HK-2 (cell line): ENCODE data around the gene SPIRE1.
"Not testable (repeated sequence)": the region's sequence is repeated elsewhere in the genome, so short reads cannot be mapped to it uniquely, and the experiment has no call there.

Source experiments
- DNase-seq: peaks from one replicate; pipeline ENCODE4 v3.0.0-alpha.2; 2018; ENCODE audit not compliant: unreplicated experiment

Gene SPIRE1

DNA sequence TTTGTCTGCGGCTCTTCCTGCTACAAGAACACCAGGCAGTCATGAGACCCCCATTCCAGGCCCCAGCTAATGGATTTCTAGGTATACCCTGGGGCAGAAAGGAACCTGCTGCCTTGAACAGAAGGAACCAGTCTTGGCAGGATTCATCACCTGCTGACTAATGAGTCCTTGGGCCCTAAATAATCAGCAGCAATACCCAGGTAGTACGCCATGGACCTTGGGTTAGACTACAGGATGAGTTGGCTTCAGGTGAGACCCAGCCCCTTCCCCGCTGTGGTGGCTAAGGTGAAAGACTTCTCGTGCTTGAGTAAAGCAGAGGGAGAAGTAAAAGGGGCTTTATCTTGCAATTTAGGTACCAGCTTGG, 105.0 kb downstream of the SPIRE1 start:
- no peak for DNase-seq

DNA sequence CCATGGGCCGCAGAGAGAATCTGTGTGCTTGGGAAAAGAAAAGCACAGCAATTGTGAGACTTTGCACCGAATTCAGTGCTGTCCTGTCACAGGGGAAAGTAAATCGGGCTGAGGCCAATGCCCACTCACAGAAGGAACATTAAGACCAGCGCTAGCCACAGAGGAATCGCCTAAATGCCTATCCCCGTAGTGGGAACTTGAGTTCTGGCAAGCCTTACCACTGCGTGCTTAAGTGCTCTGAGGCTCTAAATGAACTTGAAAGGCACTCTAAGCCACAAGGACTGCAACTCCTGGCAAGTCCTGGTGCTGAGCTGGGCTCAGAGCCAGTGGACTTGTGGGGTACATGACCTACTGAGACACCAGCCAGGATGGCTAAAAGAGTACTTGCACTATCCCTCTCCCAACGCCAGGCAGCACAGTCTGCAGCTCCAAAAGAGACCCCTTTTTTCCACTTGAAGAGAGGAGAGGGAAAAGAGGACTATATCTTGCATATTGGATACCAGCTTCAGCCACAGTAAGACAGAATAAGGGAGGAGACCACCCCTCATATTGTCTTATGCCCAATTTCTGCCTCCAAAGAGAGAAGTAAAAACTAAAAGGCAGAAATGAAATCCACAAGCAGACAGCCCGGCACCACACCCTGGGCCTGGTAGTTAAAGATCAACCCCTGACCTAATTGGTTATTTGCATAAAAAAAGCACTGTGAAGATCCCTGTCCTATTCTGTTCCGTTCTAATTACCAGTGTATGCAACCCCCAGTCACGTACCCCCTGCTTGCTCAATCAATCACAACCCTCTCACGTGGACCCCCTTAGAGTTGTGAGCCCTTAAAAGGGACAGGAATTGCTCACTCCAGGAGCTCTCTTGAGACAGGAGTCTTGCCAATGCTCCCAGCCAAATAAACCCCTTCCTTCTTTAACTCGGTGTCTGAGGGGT, 105.7 kb downstream of the SPIRE1 start:
- not testable (repeated sequence) for DNase-seq

DNA sequence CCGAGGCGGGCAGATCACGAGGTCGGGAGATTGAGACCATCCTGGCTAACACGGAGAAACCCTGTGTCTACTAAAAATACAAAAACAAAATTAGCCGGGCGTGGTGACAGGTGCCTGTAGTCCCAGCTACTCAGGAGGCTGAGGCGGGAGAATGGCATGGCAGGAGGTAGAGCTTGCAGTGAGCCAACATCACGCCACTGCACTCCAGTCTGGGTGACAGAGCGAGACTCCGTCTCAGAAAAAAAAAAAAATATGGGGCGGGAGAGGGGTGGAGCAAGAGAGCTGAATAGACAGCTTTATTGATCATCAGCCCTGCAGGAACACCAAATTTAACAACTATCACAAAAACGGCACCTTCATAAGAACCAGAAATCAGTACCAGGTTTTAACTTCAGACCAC, 106.4 kb downstream of the SPIRE1 start:
- DNase-seq, result not testable (repeated sequence)

- DNase-seq, result no peak
These were observed 114.2 kb downstream of the SPIRE1 start for GRCh38 chr18:12543697-12544096.

- DNase-seq, result no peak
These were observed 117.2 kb downstream of the SPIRE1 start for GRCh38 chr18:12540751-12541150.

DNA sequence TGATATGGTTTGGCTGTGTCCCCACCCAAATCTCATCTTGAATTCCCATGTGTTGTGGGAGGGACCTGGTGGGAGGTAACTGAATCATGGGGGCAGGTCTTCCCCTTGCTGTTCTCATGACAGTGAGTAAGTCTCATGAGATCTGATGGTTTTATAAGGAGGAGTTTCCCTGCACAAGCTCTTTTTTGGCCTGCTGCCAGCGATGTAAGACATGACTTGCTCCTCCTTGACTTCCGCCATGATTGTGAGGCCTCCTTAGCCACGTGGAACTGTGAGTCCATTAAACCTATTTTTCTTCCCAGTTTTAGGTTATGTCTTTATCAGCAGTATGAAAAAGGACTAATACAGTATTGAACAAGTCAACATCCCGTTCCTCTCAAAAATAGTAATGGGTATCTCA, 118.7 kb downstream of the SPIRE1 start:
- not testable (repeated sequence) for DNase-seq

- DNase-seq, result no peak
These were observed 123.1 kb downstream of the SPIRE1 start for GRCh38 chr18:12534820-12535219.

GRCh38 chr18:12532661-12533060, 125.2 kb downstream of the SPIRE1 start:
- no peak for DNase-seq

GRCh38 chr18:12531749-12532148, 126.2 kb downstream of the SPIRE1 start:
- no peak for DNase-seq

- DNase-seq, result no peak
These were observed 137.4 kb downstream of the SPIRE1 start for GRCh38 chr18:12520442-12520992.

- no peak for DNase-seq
These were observed 138.9 kb downstream of the SPIRE1 start for GRCh38 chr18:12518832-12519531.

- DNase-seq, result no peak
These were observed 139.6 kb downstream of the SPIRE1 start for GRCh38 chr18:12518326-12518725.

DNA sequence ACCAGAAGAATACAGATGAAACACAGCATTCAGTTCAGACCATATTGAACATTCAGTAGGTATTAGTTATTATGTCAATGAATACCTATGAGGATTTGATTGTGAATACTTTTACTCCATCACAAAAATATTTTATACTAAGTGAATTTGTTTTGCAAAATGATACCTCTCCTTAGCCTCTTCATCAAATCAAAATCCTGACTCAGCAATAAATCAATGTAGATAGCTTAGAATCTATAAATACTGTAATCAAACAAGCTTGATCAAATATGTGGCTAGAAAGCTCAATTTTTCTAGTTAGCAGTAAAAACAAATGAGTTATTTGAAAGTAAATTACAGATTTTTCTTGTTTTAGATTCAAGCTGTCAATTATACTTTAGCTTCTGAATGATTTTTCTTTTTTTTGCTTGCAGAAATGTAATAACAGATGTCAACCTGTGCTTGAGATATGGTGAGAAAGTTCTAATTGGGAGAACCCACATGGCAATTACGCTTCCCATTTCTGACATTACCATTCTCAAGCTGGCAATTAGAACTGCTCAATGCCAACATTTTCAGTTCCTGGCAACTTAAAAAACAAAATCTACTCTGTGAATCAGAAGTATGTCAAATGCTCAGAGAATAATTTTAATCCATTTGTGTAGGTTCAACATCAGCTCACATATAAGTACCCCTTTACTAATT, 140.6 kb downstream of the SPIRE1 start:
- no peak for DNase-seq

GRCh38 chr18:12516049-12516630, 141.8 kb downstream of the SPIRE1 start:
- DNase-seq, result no peak

GRCh38 chr18:12515550-12515949, 142.4 kb downstream of the SPIRE1 start:
- DNase-seq, result no peak

- no peak for DNase-seq
These were observed 150.9 kb downstream of the SPIRE1 start for GRCh38 chr18:12507007-12507406.

- DNase-seq, result no peak
These were observed 156.9 kb downstream of the SPIRE1 start for GRCh38 chr18:12500986-12501385.

- DNase-seq, result no peak
These were observed 160.1 kb downstream of the SPIRE1 start for GRCh38 chr18:12497839-12498238.

GRCh38 chr18:12497296-12497695, 160.6 kb downstream of the SPIRE1 start:
- DNase-seq, result no peak

DNA sequence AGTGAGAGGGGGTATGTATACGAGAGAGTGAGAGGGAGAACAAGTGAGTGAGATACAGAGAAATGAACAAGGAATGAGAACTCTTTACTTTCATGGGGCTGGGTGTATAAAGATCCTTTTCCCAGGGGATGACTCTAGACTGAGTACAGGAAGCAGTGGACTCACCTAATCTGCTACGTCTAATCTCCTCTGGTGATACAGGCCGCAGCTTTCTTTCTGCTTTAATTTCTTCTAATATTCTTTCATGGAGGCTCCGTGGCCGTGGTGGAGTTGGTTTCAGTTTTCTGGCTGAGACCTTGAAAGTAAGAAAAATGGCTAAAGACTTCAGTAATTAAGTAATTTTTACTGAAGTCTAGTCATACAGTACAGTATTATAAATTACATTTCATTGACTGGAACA, 165.0 kb downstream of the SPIRE1 start:
- no peak for DNase-seq

- no peak for DNase-seq
These were observed 166.1 kb downstream of the SPIRE1 start for GRCh38 chr18:12491611-12492435.
